Upper lobe of left lung (tissue), 6 donors: ENCODE data around the gene ZFP28. TPM values are rescaled to one million over a fixed set of nuclear protein-coding genes. Genes with fewer than 3 reads are reported as not detected.

ENCODE experiments used
- ATAC-seq, 2 donors: fragments of 200-7000 bp; cut with Tn5 transposase; one replicate each; pipeline ENCODE4 v1.9.1; 2022; ENCODE audit warnings: mild to moderate bottlenecking in 2 of 2, moderate library complexity in 2 of 2; ENCODE audit not compliant: low FRiP score in 2 of 2
- DNase-seq, 2 donors: peaks; one replicate each; pipeline ENCODE4 v3.0.0-alpha.2; 2019 to 2020
- H3K27ac ChIP-seq, 4 donors: fragments of 200-600 bp; sonication (generic); one replicate each; pipeline ENCODE4 v1.5.1; 2016 to 2019
- H3K27me3 ChIP-seq, 4 donors: fragments of 200-600 bp; sonication (generic); one replicate each; pipeline ENCODE4 v1.5.1; 2017 to 2019
- H3K36me3 ChIP-seq, 4 donors: fragments of 200-600 bp; sonication (generic); one replicate each; pipeline ENCODE4 v1.5.1; 2016 to 2019
- H3K4me1 ChIP-seq, 4 donors: fragments of 200-600 bp; sonication (generic); one replicate each; pipeline ENCODE4 v1.5.1; 2018 to 2019
- H3K4me3 ChIP-seq, 4 donors: fragments of 200-600 bp; sonication (generic); one replicate each; pipeline ENCODE4 v1.5.1; 2017 to 2019; ENCODE audit warnings: mild to moderate bottlenecking in 2 of 4, moderate library complexity in 1 of 4
- H3K9me3 ChIP-seq, 4 donors: fragments of 200-600 bp; sonication (generic); one replicate each; pipeline ENCODE4 v1.5.1; 2018 to 2019
- CTCF ChIP-seq, 6 experiments: fragments of 450-650 bp in 4 of 6; fragments of 200-600 bp in 2 of 6; sonication (generic) in 2 of 6; IDR thresholded peaks; one replicate each; pipeline ENCODE4 v1.5.1; 2016 to 2019; ENCODE audit warnings: antibody characterized with exemption in 6 of 6
- EP300 ChIP-seq, 4 donors: sonication (generic); formaldehyde crosslinking; IDR thresholded peaks; one replicate each; pipeline ENCODE4 v1.5.1; 2017; ENCODE audit warnings: antibody characterized with exemption in 4 of 4, control low read depth in 2 of 4
- POLR2A ChIP-seq, 4 donors: fragments of 450-650 bp; IDR thresholded peaks; one replicate each; pipeline ENCODE4 v1.5.1; 2016 to 2017; ENCODE audit warnings: antibody characterized with exemption in 4 of 4, mild to moderate bottlenecking in 2 of 4
- POLR2AphosphoS5 ChIP-seq, 2 donors: sonication (generic); formaldehyde crosslinking; IDR thresholded peaks; one replicate each; pipeline ENCODE4 v1.5.1; 2017; ENCODE audit warnings: antibody characterized with exemption in 2 of 2
- WGBS, 2 donors: methylation state at CpG; one replicate each; pipeline ENCODE4 v1.1.5; 2017 to 2018; 5-methylcytosine and 5-hydroxymethylcytosine counted together
- total RNA-seq, 6 donors: library from RNA; depleted of rRNA in 4 of 6; stranded (reverse); fragments of >200 nt in 4 of 6; gene quantifications; one replicate each; pipeline versions ENCODE4 v1.1.0 to v1.2.1, GENCODE V29; 2016 to 2021
- donor health status: DM: no; HTN: no; CAD: no; lungs with moderate emphysema.
- donor health status: DM: no; HTN: yes; CAD: no; lungs with severe emphysema.

Gene ZFP28
- total RNA-seq, 6 donors from 2014 or later, result 3.1 to 12.0 (median 6.2) TPM

DNA sequence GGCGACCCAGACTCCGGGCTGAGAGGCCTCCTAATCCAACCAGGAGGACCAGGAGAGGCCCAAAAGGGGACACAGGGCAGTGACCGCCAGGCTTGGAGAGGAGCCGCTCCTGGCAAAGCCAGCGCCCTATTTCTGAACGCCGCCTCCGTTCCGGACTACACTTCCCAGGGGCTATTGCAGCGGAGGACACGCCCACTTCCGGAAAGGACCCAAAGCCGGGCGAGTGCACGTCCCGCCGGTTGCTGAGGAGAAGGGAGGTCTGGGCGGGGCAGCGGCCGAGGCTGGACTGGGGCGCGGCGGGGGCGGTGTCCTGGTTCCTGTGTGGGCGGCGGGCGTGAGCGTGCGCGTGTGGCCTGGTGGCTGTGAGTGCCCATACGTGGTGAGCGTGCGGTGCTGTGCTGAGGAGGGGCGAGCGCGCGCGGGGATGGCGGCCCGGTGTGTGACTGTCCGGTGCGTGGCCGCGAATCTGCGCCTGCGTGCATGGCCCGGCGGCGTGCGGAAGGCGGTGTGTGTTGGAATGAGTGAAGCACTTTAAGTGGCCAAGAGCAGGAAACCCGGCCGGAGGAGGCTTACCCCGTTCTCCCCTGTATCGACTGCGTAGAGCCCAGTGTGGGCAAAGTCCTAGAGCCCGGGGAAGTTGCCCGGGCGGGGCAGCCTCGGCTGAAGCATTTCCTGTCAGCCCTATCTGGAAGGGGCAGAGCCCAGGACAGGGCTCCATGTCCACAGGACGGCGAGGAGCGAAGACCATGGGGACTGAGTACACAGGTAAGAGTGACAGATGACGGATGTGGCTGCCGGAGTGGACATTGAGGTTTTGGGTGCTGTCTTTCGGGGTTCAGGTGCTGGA, 28.7 kb downstream of the ZFP28 start, which contains the start of gene ZNF470:
TSS of gene ZNF470 (plus strand) at position 195 of the 847 bp plus-strand sequence. CDS start 2,844 bp downstream, outside the sequence.
- TF ChIP-seq POLR2AphosphoS5 (IDR thresholded peaks at IDR 0.05), result peak; percentile 65 to 66
- peak in 2 of 4 donors; percentile 23 to 72 for TF ChIP-seq POLR2A (IDR thresholded peaks at IDR 0.05)
- TF ChIP-seq CTCF (IDR thresholded peaks at IDR 0.05), result no peak
- ATAC-seq (peak; percentile 98 to 100), DNase-seq (peak; percentile 96 to 97)
- Histone ChIP-seq H3K4me3 (peak within 1 kb of the TSS; percentile 72 to 97 (median 78)), H3K27ac (peak within 1 kb of the TSS; percentile 67 to 93 (median 83)), H3K9me3 (peaks cover 50 to 88% (median 81%) of the 10 kb centered on the region in 4 donors), H3K4me1 (peaks cover 5 to 14% (median 7%) of the 10 kb centered on the region in 4 donors), H3K27me3 (no peaks in the 10 kb centered on the region), H3K36me3 (peaks cover 9 to 32% (median 23%) of the 10 kb centered on the region in 4 donors)
- 7 to 8% methylated on average over 24 to 42 of the region's 66 CpGs for WGBS, 2 donors

DNA sequence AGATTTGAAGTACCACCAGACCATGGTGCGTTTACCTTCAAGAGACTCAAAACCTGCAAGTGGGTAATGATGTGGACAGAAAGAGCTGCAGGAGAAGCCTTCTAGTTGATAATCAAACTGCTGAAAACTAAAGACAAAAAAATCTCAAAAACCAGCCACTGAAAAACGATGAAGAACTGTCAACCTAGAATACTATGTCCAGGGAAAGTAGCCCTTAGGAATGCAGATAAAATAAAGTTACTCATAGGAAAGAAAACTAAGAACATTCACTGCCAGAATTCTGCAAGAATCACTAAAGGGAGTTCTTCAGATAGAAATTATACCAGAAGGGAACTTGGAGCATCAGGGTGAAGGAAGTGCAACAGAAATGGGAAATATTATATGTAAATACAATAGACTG, 33.8 kb downstream of the ZFP28 start:
- ATAC-seq, result no peak
- Histone ChIP-seq H3K36me3 (peaks cover 15 to 76% (median 49%) of the 10 kb centered on the region in 4 donors), H3K27ac (no peak overlapping the region), H3K4me1 (peaks cover 5 to 8% (median 6%) of the 10 kb centered on the region in 4 donors), H3K4me3 (no peak overlapping the region), H3K9me3 (peaks cover 66 to 98% (median 93%) of the 10 kb centered on the region in 4 donors), H3K27me3 (no peaks in the 10 kb centered on the region)
- TF ChIP-seq POLR2AphosphoS5 (IDR thresholded peaks at IDR 0.05) (no peak), EP300 (IDR thresholded peaks at IDR 0.05) (no peak), CTCF (IDR thresholded peaks at IDR 0.05) (no peak), POLR2A (IDR thresholded peaks at IDR 0.05) (no peak)
- 48 to 49% methylated on average over 2 of the region's 2 CpGs for WGBS, 2 donors
- DNase-seq, result no peak

- Histone ChIP-seq H3K9me3 (peaks cover 80 to 100% (median 97%) of the 10 kb centered on the region in 4 donors), H3K4me1 (no peaks in the 10 kb centered on the region), H3K27me3 (no peaks in the 10 kb centered on the region), H3K36me3 (peaks cover 15 to 76% (median 48%) of the 10 kb centered on the region in 4 donors), H3K4me3 (no peak overlapping the region), H3K27ac (no peak overlapping the region)
- 96 to 97% methylated on average over 3 of the region's 3 CpGs for WGBS, 2 donors
- TF ChIP-seq CTCF (IDR thresholded peaks at IDR 0.05) (no peak), EP300 (IDR thresholded peaks at IDR 0.05) (no peak), POLR2AphosphoS5 (IDR thresholded peaks at IDR 0.05) (no peak), POLR2A (IDR thresholded peaks at IDR 0.05) (no peak)
- DNase-seq (no peak), ATAC-seq (no peak)
These were observed 35.2 kb downstream of the ZFP28 start for GRCh38 chr19:56573914-56574313.

DNA sequence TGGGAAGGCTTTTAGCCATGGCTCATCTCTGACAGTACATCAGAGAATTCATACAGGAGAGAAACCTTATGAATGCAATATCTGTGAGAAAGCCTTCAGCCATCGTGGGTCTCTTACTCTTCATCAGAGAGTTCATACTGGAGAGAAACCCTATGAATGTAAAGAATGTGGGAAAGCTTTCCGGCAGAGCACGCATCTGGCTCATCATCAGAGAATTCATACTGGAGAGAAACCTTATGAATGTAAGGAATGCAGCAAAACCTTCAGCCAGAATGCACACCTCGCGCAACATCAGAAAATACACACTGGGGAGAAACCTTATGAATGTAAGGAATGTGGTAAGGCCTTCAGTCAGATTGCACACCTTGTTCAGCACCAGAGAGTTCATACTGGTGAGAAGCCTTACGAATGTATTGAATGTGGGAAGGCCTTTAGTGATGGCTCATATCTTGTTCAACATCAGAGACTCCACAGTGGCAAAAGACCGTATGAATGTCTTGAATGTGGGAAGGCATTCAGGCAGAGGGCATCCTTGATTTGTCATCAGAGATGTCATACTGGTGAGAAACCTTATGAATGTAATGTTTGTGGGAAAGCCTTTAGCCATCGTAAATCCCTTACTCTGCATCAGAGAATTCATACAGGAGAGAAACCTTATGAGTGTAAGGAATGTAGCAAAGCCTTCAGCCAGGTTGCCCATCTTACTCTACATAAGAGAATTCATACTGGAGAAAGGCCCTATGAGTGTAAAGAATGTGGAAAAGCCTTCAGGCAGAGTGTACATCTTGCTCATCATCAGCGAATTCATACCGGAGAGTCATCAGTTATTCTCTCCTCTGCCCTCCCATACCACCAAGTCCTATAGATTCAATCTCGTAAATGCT, 39.2 kb downstream of the ZFP28 start:
- TF ChIP-seq POLR2A (IDR thresholded peaks at IDR 0.05), result no peak
- TF ChIP-seq CTCF (IDR thresholded peaks at IDR 0.05), result no peak
- no peak for TF ChIP-seq POLR2AphosphoS5 (IDR thresholded peaks at IDR 0.05)
- TF ChIP-seq EP300 (IDR thresholded peaks at IDR 0.05), result no peak
- Histone ChIP-seq H3K36me3 (peaks cover 7 to 46% (median 27%) of the 10 kb centered on the region in 4 donors), H3K9me3 (peaks cover 97 to 100% (median 99%) of the 10 kb centered on the region in 4 donors), H3K27ac (no peak overlapping the region), H3K4me1 (no peaks in the 10 kb centered on the region), H3K27me3 (no peaks in the 10 kb centered on the region), H3K4me3 (no peak overlapping the region)
- DNase-seq (no peak), ATAC-seq (no peak)
- WGBS, 2 donors, result 95 to 98% methylated on average over 11 of the region's 11 CpGs
